Measurements from ENCODE around the gene RDX.

- no peak for TF ChIP-seq CTCF (IDR thresholded peaks at IDR 0.05)
- no peak for TF ChIP-seq ZFX (IDR thresholded peaks at IDR 0.05; ENCODE audit: borderline replicate concordance)
Measured at GRCh38 chr11:110250168-110250567, 46.2 kb downstream of the RDX start.
